GM19452 (cell line): Measurements from ENCODE around the gene GRID2.

ENCODE experiments used
- ATAC-seq: cut with Tn5 transposase; IDR thresholded peaks from one replicate; pipeline ENCODE4 v1.9.1; 2021; ENCODE audit not compliant: unreplicated experiment

Gene GRID2

GRCh38 chr4:92677805-92678204 is 374.0 kb downstream of the GRID2 start:
- ATAC-seq: no peak

DNA sequence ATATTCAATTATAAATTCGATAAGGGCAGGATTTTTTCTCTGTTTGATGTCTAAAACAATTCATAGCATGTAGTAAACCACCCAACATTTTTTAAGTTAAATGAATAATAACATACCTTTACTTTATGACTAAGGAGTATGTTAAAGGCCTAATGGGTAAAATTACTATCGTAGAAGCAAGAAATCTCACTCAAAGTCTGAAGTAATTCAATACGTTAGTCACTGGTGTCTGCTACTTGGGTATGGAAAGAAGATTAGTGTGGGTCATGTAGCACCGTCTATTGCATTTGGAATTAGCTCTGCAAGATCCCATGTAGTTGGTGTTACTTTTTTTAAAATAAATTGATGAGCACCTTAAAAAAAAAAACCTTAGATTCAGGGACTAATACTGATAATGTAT is 374.5 kb downstream of the GRID2 start:
- ATAC-seq: no peak

DNA sequence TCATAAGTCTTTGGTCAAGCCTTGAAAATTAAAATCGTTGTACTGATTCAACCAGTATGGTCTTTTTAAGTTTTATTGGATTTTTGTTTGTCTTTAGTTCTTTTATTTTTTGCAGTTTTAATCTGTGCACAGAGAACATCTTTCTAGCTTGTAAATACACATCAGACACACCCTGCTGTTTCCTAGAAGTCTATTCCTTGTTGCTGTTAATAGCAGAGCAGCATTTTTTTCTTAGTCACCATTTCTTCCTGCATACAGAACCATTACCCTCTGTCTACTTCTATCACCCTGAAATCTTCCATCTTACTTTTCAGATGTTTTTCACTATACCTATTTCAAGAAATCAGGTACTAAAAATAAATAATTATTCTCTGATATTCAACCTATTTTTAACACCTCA is 375.4 kb downstream of the GRID2 start:
- ATAC-seq: no peak

DNA sequence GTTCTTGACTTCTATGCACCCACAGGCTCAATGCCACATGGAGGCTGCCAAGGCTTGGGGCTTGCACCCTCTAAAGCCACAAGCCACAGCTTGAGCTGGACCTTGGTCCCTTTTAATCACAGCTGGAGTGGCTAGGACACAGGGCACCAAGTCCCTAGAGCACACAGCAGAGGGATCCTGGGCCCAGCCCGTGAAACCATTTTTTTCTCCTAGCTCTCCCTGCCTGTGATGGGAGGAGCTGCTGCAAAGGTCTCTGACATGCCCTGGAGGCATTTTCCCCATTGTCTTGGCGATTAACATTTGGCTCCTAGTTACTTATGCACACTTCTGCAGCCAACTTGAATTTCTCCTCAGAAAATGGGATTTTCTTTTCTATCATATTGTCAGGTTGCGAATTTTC is 410.9 kb downstream of the GRID2 start:
- no peak for ATAC-seq

GRCh38 chr4:92733231-92733630 is 429.5 kb downstream of the GRID2 start:
- no peak for ATAC-seq

DNA sequence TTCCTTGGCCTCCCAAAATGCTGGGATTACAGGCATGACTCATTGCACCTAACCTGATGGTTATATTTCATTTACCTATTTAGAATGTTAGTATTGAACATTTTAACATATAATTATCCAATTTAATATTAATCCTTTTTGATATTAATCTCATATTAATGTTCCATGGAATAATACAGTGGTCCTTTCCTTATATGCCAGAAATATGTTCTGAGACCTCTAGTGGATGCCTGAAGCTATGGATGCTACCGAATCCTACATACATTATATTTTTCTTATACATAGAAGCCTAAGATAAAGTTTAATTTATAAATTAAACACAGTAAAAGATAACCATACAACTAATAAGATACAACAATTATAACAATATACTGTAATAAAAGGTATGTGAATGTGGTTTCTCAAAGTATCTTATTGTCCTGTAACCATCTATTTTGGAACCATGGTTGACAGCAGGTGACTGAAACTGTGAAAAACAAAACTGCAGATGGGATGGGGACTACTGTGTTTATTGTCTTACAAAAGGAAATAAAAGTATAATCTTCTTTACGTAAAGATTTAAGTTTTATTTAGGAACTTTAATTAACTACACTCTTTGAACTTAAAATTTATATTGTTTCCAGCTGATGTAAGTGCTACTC is 431.4 kb downstream of the GRID2 start:
- ATAC-seq: no peak

GRCh38 chr4:92760433-92760832 is 456.7 kb downstream of the GRID2 start:
- ATAC-seq: no peak

DNA sequence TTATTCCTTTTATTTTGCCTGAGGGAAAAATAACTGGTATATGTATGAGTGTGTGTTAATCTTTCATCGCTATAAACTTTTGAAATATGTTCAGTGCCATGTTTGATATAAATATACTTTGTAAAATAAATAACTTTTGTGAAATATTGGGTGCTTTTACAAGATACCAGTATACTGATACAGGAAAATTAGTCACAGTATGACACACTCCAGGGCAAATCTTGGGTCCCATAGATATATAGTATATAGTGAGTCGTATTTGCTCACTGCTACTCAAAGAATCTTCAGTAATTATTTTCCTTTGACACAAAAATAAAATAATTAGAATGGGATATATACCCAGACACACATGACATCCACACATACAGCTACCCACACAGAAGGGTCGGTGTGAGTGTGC is 472.3 kb downstream of the GRID2 start:
- no peak for ATAC-seq

DNA sequence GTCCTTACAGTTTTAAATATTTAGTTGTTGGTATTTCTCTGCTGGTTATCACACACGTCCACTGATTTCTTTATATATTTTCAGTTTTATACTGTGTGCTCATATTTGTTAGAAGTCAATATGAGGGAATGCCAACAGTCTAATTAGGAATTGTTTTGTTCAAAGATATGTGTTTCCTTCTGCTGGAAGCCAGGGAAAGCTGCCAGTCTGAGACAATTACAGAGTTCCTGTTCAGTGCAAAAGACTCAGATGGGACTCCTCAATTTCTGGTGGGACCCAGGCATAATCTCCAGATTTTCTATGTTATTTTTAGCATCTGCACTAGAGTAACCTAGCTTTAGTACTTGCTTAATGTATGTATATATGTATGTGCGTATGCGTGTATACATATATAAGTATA is 486.0 kb downstream of the GRID2 start:
- ATAC-seq: no peak

DNA sequence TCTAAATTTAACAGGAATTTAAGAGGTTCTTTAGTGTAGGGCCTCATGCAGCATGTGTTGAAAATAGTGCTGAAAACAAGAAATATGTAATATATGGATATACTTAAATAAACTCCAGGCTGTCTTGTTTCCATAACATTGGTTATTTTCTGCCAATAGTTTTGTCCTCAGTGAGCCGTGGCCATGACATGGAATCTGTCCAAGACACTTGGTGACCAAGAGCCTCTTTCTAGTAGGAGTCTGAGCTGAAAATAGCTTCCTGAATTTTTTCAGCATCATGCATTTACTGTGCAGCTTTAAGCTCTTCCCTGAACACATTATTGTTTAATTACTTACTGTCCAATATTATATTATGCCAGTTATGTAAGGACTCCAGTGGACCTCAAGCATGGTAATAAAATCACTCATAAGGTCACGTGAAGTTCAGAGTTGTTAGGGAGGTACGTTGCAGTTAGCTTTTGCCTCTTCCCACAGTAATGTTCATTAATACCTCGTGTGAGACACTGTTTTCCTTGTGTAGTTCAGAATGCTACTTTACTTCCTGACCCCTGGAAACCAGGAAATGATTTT is 488.2 kb downstream of the GRID2 start:
- ATAC-seq: no peak

- no peak for ATAC-seq
These were observed 505.6 kb downstream of the GRID2 start for GRCh38 chr4:92809381-92809780.

- no peak for ATAC-seq
These were observed 508.9 kb downstream of the GRID2 start for GRCh38 chr4:92812652-92813051.

DNA sequence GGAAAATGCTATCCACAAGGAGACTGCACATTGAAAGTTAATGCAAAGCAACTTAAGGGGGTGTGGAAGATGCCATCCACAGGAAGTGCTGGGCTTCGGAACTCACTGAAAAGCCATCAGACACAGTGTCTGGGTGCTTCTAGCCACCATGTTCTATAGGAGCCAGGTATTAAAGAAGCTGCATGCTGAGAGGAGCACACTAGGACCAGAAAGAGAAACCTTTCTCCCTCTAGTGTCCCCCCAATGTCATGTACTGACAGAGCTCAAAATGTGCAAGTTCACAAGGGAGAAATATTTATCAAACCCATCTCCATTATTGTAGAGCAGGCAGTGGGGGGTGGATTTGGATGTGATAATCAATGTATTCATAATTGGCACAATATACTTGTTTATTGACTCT is 510.9 kb downstream of the GRID2 start:
- no peak for ATAC-seq

DNA sequence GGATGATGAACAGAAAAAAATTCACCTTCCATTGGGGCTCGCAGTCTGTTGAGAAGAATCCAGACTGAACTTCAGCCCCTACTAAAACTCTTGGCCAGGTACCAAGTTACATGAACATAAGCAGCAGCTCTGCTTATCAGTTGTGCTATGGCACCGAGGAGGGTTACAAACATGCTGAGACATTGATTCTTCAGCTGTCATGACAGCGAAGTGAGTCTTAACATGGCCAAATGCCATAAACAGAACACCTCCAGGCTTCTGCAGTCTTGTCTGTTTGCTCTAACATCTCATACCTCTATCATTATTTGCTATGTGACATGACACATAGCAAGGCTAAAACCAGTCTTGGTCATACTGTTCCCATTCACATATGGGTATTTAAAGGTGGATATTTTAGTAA is 521.5 kb downstream of the GRID2 start:
- no peak for ATAC-seq

DNA sequence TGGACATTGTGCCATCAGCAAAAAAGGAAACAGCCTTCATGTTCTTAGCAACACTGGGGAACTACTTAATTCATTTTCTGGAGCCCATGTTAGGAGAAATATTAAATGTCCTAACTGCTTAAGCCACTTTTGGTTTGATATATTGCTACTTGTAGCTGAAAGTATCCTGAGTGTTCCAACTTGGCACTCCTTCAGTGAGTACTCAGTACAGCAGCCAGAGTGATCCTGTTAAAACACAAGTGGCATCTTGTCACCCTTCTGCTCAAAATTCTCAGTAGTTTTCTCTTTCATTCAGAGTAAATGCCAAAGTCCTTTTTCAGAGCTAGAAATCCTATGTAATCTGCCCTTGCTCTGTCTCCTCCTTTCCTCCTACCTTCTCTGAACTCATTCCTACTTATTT is 522.0 kb downstream of the GRID2 start:
- ATAC-seq: no peak

GRCh38 chr4:92830771-92831170 is 527.0 kb downstream of the GRID2 start:
- ATAC-seq: no peak

DNA sequence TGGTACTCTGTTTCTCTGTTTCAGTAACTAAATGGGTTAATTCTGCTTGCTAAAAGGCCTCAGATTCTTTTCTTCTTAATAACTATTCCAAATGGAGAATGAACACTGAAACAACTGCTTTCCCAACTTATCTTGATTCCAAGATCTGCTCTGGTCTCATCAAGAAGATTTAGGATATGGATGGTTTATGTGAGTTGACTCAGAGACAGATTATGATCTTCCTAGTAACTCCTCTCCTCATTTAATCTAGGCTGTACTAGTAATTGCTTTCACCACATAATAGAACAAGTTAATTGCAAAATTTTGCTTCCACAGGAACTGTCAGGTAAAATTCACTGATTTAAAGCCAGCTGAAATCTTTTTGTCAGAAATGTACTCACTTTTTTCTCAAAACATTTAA is 537.1 kb downstream of the GRID2 start:
- no peak for ATAC-seq

DNA sequence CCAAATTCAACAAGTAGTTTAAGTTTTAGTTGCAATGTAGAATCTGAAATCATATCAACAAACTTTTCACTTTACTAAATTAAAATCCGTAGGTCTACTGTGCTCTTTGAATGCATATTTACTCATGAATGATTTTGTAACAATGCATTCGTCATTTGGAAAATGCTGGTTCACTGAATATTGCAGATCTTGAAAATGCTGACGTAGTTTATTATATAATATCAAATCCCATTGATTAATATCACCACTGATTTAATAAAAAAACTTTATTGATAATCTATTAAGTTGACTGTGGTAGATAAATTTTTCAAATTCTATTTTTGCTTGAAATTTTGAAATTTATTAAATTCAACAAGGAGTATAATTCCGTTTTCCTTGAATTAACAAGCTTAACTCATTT is 540.0 kb downstream of the GRID2 start:
- ATAC-seq: no peak

GRCh38 chr4:92847026-92847425 is 543.3 kb downstream of the GRID2 start:
- ATAC-seq: no peak

DNA sequence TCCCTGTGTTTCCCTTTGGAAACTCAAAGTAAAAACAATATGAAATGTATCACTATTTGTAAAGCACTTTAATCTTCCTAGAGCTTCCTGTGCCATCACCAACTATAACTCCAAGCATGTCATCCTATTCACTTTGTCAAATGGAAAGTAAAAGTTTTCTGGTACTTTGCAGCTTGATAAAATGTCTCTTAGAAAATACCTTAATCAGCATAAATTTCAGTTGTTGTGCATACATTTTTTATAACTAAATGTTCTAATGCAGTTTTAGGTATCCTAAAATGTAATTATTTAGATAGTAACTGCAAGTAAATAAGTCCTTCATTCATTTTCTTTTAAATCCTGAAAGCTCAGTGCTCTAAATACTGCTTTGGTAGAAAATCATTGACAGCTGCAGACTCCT is 558.7 kb downstream of the GRID2 start:
- ATAC-seq: no peak

DNA sequence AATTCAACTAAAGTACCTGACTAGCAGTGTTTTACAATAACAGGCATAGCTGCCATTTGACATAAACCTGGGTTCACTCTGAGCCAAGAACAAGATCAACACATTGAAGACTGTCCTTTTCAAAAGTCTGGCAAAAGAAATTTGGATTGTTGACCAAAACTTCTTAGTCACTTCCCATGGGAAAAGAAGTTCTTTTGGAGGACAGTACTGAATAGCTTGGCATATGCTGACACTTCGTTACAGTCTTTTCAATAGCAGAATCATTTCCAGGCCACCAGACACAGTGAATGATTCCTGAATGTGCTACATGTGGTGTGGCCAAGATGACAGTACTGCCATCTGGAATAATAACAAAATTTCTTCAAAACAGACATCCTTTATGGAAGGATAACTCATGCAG is 560.3 kb downstream of the GRID2 start:
- no peak for ATAC-seq

GRCh38 chr4:92872604-92873003 is 568.8 kb downstream of the GRID2 start:
- no peak for ATAC-seq

GRCh38 chr4:92885632-92886031 is 581.9 kb downstream of the GRID2 start:
- no peak for ATAC-seq
